ENCODE data around the gene SEMA3F. TPM values are rescaled to one million over a fixed set of nuclear protein-coding genes. Genes with fewer than 3 reads are reported as not detected.

Gene SEMA3F
- total RNA-seq, 4 donors from 2014 or later: 106 to 151 (median 120) TPM

GRCh38 chr3:50181985-50182384 lies 26.9 kb downstream of the SEMA3F start:
- TF ChIP-seq CTCF (IDR thresholded peaks at IDR 0.05) (no peak), POLR2A (IDR thresholded peaks at IDR 0.05) (no peak)
- H3K4me3 ChIP-seq (ENCODE audit: low read depth, poor library complexity, severe bottlenecking): no peak overlapping the region
- no peak for DNase-seq (ENCODE audit: low spot score in 2 of 2)
- WGBS, 2 donors: 89 to 94% methylated on average over 5 of the region's 5 CpGs
- intact Hi-C loops (cut with DNase I; ENCODE audit: low total_unique reads): no loop called here

GRCh38 chr3:50182533-50183099 lies 27.5 kb downstream of the SEMA3F start:
- DNase-seq (ENCODE audit: low spot score in 2 of 2): no peak
- intact Hi-C loops (cut with DNase I; ENCODE audit: low total_unique reads): no loop called here
- WGBS, 2 donors: 92 to 96% methylated on average over 23 to 26 of the region's 26 CpGs
- no peak for TF ChIP-seq CTCF (IDR thresholded peaks at IDR 0.05)
- no peak for TF ChIP-seq POLR2A (IDR thresholded peaks at IDR 0.05)
- no peak overlapping the region for H3K4me3 ChIP-seq (ENCODE audit: low read depth, poor library complexity, severe bottlenecking)

GRCh38 chr3:50183755-50184154 lies 28.6 kb downstream of the SEMA3F start:
- DNase-seq (ENCODE audit: low spot score in 2 of 2): no peak
- no peak overlapping the region for H3K4me3 ChIP-seq (ENCODE audit: low read depth, poor library complexity, severe bottlenecking)
- intact Hi-C loops (cut with DNase I; ENCODE audit: low total_unique reads): no loop called here
- TF ChIP-seq CTCF (IDR thresholded peaks at IDR 0.05) (no peak), POLR2A (IDR thresholded peaks at IDR 0.05) (no peak)
- WGBS, 2 donors: 83 to 93% methylated on average over 6 of the region's 6 CpGs

- H3K4me3 ChIP-seq (ENCODE audit: low read depth, poor library complexity, severe bottlenecking): no peak overlapping the region
- intact Hi-C loops (cut with DNase I; ENCODE audit: low total_unique reads): no loop called here
- TF ChIP-seq POLR2A (IDR thresholded peaks at IDR 0.05) (no peak), CTCF (IDR thresholded peaks at IDR 0.05) (no peak)
- 84 to 87% methylated on average over 21 of the region's 21 CpGs for WGBS, 2 donors
- no peak for DNase-seq (ENCODE audit: low spot score in 2 of 2)
These were observed 29.3 kb downstream of the SEMA3F start for GRCh38 chr3:50184242-50184978.

- 100% methylated on average over 1 to 2 of the region's 4 CpGs for WGBS, 2 donors
- no peak for DNase-seq (ENCODE audit: low spot score in 2 of 2)
- TF ChIP-seq CTCF (IDR thresholded peaks at IDR 0.05) (no peak), POLR2A (IDR thresholded peaks at IDR 0.05) (no peak)
- intact Hi-C loops (cut with DNase I; ENCODE audit: low total_unique reads): no loop called here
- H3K4me3 ChIP-seq (ENCODE audit: low read depth, poor library complexity, severe bottlenecking): no peak overlapping the region
These were observed 30.1 kb downstream of the SEMA3F start for GRCh38 chr3:50185230-50185629.
